Adrenal gland (tissue), 5 donors: Measurements from ENCODE around the gene PRAMEF6.
"Not testable (repeated sequence)": the region's sequence is repeated elsewhere in the genome, so short reads cannot be mapped to it uniquely, and the experiment has no call there.

ENCODE experiments used
- CTCF ChIP-seq, 6 experiments: fragments of 450-650 bp in 4 of 6; fragments of 200-600 bp in 2 of 6; sonication (generic) in 1 of 6; IDR thresholded peaks; 1 replicate in 5 of 6; 2 replicates in 1 of 6; pipeline versions ENCODE4 v1.5.1 to v1.8.0; 2016 to 2021; ENCODE audit warnings: antibody characterized with exemption in 6 of 6, mild to moderate bottlenecking in 2 of 6, moderate library complexity in 1 of 6
- POLR2A ChIP-seq, 2 donors: fragments of 450-650 bp; IDR thresholded peaks; one replicate each; pipeline ENCODE4 v1.6.1; 2017; ENCODE audit warnings: antibody characterized with exemption in 2 of 2, mild to moderate bottlenecking in 2 of 2, moderate library complexity in 1 of 2
- donor health status: DM: no; HTN: no; CAD: no.

- TF ChIP-seq CTCF, POLR2A (IDR thresholded peaks at IDR 0.05): not testable (repeated sequence)
These were observed 49.2 kb downstream of the PRAMEF6 start, which contains the start of gene PRAMEF10 for GRCh38 chr1:12898170-12898569.
